GM18519 (cell line): ENCODE results near the gene PDZD2.
"Not testable (repeated sequence)": the region's sequence is repeated elsewhere in the genome, so short reads cannot be mapped to it uniquely, and the experiment has no call there.

ENCODE experiments used
- ATAC-seq: cut with Tn5 transposase; IDR thresholded peaks from one replicate; pipeline ENCODE4 v1.9.1; 2021; ENCODE audit warnings: mild to moderate bottlenecking, moderate library complexity; ENCODE audit not compliant: unreplicated experiment, low FRiP score

PDZD2 gene

DNA sequence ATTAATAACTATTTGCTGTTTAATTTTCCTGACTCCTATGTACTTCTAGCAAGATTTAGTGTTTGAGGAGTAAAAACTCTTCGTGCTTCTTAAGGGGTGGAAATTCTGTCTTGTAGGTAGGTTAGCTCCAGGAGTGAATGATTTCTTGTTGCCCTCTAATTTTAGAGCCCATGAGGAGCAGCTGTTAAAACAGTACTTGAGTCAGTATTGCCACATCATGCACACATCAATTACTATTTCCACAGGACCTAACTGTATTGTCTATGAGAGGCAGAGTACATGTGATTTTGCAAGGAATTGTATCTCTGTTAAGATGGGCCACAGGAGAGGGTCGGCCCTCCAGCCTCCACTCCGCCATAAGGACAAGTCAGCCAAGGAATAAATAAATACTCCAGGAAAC is 91.2 kb downstream of the PDZD2 start:
- no peak for ATAC-seq

DNA sequence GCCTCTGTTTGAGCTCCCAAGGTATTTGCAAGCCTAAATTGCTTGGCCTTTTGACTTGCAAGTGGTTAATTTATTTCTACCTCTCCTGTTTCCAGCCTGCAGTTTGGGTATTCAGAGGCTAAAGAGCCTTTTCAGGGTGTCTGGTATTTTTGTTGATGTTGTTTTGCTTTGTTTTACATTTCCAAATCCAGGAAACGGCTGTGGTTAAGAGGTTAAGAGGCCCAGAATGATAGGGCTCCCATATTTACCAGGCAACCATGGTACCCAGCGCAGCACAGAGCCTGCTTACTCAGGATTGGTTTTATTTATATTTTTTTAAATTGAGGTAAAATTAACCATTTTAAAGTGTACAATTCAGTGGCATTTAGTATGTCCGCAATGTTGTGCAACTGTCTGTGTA is 92.1 kb downstream of the PDZD2 start:
- ATAC-seq, result no peak

DNA sequence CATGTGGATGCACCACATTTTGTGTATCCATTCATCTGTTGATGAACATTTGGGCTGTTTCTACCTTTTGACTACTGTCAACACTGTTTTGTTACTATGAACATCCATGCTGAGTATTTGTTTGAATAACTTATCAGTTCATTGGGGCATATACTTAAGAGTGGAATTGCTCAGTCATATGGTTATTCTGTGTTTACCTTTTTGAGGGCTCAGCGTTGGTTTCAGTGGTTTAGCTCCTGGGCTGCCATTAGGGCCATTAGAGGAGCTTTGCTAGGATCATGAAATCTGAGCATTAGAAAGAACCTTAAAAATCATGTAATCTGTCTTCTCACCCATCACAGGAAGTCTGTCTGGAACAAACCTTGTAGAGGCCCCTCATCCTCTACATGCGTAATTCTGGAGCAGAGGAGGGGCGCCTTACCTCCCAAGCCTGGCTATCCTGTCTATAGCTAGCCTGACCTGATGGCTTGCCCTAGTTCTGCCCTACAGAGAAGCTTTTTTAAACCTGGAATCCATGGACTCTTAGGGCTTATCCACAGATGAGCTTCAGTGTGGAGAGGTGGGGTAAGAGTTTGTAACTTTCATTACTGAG is 92.9 kb downstream of the PDZD2 start:
- no peak for ATAC-seq

DNA sequence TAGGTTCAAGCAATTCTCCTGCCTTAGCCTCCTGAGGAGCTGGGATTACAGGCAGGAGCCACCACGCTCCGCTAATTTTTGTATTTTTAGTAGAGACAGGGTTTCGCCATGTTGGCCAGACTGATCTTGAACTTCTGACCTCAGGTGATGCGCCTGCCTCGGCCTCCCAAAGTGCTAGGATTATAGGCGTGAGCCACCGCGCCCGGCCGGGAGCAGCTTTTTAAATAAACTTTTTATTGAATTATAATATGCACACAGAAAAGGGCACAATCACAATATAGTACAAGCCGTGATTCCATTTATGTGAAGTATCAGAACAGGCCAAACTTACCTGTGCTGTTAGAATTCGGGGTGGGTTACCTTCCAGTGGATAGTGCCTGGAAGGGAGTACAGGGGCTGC is 93.9 kb downstream of the PDZD2 start:
- not testable (repeated sequence) for ATAC-seq

DNA sequence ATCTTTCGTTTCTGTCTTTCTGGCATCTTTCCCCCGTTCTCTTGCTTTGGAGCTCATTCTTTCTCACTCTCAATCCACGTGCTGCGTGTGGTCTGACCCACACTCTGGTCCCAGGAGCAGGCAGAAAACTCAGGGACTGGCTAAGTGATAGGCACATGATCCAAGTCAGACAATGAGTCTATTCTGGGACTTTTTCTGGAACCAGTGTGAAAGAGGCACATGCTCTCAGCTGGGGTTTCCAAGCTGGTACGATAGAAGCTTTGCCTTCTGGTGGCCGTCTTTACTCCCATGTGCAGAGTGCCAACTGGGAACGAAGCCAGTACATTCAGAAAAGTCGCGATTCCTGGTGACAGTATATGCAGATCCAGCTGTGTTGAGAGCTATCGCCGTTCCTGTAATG is 94.4 kb downstream of the PDZD2 start:
- ATAC-seq, result no peak

DNA sequence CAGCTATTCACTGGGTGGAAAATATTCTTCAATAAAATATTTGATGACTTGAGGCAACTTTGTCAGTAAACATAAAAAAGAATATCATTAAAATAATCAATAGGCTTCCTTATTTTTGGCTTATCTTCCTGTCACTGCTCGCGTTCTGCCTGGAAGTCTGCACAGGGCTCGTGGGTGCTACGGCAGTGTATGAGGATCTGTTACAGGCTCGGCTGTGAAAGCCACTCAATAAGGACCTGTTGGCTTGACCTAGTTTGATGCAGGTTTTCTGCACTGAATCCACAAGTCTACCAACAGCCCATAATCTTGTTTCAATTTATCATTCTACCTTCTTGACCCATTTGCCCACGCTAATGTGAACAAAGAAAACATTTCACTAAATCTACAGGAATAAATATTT is 97.2 kb downstream of the PDZD2 start:
- no peak for ATAC-seq

DNA sequence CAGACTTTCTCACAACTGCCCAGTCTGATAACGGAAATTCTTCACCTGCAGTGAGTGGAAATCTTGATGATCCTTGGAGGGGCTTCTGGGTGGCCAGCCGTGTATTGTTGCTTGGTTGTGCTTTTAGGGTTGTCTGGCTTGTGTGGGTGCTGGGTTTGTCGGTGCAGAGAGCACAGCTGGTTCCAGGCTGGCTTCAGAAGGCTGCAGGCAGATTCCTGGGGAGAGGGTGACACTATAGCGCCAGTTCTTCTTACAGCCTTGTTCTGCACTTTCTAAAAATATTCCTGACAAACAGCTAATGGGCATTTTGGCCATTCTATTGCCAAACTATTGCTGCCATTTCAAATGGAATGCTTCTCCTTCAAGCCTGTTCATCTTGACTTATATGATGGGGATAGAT is 99.3 kb downstream of the PDZD2 start:
- ATAC-seq, result no peak

DNA sequence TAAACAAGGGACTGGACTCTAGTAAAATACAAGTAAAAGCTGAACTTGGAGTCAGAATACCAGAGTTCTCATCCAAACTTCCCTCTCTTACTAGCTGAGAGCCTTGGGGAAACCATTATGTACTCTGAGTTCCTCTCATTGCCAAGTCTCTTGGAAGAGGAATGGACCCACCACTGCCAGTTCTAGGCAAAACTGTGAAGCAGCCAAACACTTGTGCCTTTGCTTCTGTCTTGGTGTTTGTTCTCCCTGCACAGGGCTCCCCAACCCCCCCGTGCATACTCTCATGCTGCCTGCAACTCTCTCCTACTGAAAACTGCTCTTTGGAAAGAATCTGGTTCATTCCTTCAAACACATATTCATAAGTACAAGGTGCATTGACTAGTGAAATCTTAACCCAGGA is 102.6 kb downstream of the PDZD2 start:
- no peak for ATAC-seq

DNA sequence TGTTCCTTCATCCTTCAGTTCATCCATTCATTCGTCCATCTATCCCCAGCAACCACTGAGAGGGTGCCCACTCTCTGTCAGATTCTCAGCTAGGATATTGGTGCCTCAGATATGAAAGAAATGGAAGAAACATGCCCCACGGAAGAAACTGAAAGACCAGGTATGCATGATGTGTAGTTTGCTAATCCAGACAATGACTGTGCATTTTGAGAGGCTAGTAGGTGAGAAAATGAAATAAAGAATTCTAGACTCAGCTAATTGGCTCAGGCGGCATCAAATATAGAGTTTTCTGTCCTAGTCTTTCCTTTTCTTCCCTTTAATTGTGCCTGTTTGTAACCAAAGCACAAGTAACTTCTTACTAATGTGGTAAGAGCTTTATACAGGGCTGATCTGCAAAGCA is 104.7 kb downstream of the PDZD2 start:
- no peak for ATAC-seq

DNA sequence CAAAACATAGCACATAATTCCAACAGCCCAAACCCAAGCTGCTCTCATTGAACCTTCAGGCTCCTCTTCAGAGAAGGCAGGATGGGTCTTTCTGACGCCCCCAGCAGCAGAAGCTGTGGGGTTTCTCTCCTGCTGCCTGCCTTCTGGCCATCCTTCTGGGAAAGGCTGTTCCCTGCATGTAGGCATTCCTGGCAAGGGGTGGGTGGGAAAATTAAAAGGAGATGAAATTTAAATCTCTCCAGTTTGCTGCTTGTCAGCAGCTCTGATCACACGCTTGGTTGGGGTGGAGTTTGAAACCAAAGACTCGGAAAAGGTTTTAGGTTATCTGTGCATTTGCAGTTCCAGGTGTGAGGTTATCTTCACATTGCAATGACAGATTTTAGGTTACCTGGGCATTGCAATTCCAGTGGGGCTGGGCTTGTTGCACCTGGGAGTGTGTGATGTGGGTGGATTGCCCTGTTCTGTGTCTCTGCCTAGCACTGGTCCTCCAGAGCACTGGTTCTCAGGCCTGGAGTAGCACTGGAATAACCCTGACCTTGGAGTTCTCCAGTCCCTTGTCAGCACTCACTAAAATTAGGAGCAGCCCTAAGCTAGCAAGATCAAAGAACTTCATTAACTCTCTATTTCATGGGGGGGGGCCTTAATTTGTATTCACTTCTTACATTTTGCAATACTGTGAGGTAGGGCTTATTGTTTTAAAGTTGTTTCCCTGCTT is 109.7 kb downstream of the PDZD2 start:
- ATAC-seq, result no peak

DNA sequence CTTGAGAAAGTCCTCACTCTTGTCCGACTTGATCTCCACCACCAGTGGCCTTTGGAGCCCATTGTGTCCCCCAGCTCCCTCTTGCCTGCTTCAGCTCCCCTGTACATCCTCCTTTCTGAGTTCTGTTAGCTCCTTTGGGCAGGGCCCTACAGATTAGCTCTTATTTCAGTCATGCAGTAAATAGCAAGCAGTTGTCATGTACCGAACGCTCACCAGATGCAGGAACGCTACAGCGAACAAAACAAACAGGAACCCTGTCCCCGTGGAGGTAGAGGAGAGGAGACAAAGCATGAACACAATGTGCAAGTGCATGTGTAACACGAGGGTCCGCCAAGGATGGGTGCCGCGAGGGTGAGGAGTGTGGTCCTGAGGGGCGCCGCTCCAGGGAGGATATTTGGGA is 111.3 kb downstream of the PDZD2 start:
- no peak for ATAC-seq

DNA sequence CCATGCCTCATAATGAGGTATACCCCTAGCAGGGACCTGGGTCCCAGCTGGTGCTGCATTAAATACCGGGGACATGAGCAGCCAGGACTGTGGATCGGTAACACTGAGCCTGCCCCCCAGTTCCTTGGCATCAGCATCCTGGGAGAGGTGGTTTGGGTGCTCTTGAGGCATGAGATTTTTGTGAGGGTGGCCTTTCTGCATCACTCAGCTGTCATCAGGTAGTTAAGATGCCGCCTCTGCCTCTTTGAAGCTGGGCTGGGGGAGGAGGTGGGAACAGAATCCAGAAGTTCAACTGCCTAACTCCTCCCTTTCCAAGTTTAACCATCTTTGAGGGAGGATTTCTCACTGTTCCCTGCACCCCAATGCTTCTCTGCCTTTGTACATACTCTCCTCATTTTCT is 112.7 kb downstream of the PDZD2 start:
- no peak for ATAC-seq

DNA sequence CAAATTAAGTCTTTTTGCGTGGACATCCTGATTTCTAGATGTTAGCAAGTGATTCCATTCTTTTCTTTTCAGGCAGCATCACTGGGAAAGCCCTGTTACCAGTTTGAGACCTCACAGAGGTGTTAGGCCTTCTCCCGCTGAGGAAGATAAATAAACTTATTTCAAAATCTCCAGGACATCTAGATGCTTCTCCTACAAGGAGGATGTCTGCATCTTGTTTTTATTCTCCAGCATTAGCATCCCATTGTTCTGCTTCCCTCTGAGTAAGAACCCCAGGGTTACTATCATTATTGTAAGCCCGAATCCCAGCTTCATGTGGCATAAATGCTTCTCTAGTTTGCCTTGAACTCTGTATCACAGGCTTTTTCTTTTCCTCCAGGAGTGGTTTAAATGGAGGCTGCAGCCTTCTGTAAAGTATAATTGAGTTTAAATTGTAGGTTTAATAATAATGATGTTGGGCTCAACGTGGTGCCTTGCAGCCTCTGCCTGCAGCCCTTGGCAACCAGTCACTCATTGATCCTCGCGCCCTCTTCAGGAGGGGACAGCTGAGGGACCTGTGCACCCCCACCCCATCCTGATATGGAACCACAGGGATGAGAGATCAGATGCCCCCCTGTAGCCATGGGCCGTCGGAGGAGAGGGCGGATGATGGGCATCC is 114.9 kb downstream of the PDZD2 start:
- ATAC-seq, result no peak

DNA sequence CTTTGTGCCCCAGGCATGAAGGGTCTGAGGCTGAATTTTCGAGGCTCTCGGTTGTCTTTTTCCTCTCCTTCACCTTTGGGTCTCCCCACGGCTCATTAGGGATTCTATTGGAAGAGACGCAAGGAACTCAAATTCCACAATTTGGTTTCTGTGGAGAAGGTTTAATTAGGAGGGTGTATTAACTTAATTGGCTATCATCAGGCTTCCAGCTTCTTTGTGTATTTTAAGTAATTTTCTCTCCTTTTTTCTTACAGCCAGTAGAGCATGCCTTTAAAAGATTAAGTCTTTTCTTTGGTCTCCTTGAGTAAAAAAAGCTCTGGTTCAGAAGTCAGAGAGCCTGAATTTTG is 115.4 kb downstream of the PDZD2 start:
- ATAC-seq, result no peak

DNA sequence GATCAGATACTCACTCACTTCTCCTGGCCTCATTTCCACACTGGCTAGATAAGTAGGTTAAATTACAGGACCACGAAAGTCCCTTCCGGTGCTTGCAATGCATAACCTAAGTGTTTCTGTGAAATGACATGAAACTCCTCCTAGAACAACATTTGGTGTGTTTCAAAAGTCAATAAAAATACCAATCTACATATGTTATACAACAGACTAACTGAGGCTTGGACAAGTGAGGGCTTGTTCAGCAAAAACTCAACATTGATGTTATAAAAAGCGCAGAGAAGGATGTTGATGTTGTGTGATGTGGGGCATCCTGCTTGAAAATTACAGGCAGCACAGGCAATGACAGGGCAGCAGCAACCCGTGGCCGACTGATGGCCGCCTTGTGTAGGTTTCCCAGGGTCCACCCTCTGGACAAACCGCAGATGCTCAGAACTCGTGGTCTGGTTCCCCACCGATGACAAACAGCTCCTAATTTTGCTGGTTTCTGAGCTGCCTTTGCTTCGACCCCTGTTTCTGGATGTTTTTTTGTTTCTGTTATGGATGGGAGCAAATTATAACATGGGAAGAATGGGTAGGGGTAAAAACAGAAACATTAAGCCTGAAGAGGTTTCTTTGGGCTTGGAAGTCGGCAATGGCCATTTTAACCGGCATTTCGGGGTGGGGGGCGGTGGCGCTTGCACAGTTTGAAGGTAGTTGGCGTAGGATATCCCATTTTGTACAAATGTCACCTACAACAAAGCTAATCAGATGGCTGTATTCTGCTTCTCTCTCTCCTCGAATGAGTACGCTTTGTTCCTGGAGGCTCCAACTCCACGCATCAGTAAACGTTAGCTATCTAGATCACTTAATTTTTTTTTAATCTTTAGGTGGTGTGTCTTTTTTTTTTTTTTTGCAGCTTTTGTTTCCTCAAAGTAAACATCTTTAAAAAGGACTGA is 116.1 kb downstream of the PDZD2 start:
- ATAC-seq, result no peak

DNA sequence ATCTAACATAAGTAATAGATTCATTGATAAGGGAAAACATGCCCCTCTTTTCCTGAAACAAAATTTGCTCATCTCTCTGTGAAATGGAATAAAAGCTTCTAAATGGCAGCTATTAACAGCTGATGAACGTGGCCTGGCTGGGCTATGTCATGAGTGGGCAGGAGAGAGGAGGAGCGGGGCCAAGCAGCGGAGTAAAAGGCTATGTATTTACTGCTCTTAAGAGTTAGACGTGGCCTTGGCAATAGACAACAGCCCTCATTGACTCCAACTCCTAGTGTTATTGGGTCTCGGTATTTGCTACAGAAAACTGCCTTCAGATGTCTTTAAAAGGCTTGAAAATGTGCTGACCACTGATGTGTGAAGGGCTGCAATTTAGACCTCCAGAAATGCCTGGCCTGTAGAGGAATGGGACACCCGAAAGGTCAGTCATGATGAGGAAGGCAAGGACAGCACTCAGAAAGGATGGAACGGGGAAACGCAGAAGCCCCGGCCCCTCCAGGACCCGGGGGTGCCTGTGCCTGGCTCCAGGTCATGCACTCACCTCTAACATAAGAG is 116.8 kb downstream of the PDZD2 start:
- ATAC-seq, result no peak

DNA sequence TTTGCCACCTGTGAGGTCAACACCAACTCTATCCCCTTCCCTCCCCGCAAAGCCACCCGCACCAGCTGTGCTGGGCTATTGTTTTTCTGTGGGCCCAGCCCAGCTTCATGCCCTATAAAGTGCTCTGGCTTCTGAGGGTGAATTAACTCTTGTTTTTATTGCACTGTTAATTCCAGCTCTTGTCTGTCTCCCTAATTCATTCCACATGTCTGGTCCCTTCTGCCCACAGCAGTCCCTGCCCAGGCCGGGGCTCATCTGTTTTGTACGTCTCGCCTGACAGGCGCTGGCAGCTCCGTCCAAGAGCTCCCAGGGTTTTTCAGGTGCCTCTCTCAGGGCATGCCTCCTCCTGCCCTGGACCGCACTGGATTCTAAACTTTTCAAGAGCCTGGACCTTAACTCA is 118.9 kb downstream of the PDZD2 start:
- no peak for ATAC-seq

DNA sequence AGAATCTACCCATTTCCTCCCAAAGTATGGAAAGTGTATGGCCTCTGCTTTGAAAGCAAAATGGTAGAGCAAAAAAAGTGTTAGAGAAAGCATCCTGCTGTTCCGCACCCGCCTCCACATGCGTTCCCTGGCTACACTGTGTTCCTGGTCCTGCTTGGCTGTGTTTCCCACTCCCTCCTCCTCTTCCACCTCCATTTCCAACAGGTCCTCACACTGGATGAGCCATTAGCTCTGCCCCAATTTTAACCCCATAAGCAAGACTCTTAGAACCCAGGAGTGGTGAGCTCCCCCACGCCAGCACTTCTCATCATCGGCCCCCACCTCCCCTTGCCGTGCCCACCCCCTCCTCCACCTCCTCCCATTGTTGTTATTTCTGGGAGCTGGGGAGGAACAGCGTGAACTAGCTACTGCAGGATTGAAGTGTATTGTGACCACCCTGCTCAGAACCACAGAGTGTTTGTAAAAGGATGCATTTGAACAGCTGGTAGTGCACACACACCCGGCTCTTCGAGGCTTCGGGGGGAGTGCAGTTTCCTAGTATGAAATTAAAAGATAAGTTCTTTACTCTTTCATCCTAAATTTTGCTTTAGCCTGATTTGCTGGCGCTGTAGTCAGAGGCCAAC is 120.0 kb downstream of the PDZD2 start:
- ATAC-seq, result no peak

DNA sequence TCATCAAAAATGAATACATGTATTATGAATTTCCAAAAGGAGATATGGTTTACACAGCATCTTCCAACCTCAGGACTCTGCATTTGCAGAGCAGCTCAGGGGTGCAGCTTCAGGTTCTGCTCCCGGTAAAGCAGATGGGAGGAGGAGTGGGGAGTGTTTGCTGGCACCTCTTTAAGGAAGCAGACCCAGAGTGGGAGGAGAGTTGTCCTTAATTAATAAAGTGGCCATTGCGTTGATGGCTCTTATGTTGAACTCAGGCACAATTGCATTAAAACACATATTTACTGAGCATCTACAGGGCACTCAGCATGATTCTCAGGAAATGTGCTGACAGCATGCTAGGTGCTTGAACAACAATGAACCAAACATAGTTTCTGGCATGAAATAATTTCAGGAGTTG is 121.0 kb downstream of the PDZD2 start:
- no peak for ATAC-seq

DNA sequence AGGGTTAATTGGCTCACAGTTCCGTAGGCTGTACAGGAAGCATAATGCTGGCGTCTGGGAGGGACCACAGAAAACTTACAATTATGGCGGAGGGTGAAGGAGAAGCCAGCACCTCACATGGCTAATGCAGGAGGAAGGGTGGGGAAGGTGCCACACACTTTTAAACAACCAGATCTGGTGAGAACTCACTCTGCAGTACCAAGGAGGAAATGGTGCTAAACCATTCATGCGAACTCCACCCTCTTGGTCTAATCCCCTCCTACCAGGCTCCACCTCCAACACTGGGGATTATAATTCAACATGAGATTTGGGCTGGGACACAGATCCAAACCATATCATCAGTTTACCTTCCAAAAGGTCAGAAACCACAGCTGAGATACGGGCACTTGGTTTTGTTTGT is 122.9 kb downstream of the PDZD2 start:
- ATAC-seq, result no peak
